ENCODE measurements around the gene GNAI3.

Gene GNAI3

DNA sequence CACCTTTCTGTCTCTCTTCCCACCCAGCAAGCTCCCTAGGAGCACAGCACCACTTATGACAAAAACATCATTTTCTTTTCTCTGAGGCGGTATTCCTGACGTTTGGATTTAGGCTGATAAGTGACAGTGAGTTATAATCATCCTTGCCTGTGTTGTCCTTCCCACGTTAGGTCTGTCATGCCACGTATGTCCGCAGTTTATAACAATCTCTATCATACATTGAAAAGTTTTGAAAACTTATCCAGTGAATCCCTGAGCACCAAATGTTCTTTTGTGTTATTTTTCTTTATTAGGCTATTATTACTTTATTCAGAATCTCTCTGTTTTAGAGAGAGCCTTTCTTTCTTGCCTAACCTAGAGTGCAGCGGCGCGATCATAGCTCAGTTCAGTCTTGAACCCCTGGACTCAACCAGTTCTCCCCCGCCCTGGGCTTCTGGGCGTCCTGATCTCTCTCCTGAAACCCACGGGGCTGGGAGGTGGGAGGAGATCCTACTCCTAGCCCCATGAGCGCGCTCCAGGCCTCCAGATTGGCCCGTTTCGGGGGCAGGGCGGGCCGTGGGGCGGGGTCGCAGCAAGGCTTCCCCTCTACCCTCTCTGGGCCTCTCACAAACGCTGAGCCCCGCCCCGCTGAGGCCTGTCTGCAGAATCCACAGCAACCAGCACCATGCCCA, 119.2 kb downstream of the GNAI3 start, which contains the start of gene GSTM2:
GSTM2 (plus strand) TSS at position 606 of the 671 bp plus-strand sequence; CDS start at position 665, 59 bp downstream.
- DNase-seq: peak in 1 of 2 experiments; percentile 57
